Effector memory CD8-positive, alpha-beta T cell (primary cell): ENCODE results near the gene FYB1.

ENCODE experiments used
- ATAC-seq: fragments of 150-1000 bp; cut with Tn5 transposase; replicated peaks from 2 replicates; pipeline ENCODE4 v1.10.0; 2021; ENCODE audit warnings: mild to moderate bottlenecking, moderate library complexity
- DNase-seq, 3 experiments: peaks; one replicate each; pipeline ENCODE4 v3.0.0; 2021
- H3K27ac Mint-ChIP-seq, 2 donors: one replicate each; pipeline ENCODE4 v1.8.0; 2022; ENCODE audit warnings: mild to moderate bottlenecking in 2 of 2, mixed read lengths in 2 of 2, moderate library complexity in 2 of 2
- H3K27me3 Mint-ChIP-seq, 2 donors: one replicate each; pipeline ENCODE4 v1.8.0; 2022; ENCODE audit warnings: mixed read lengths in 2 of 2
- H3K36me3 Mint-ChIP-seq: one replicate; pipeline ENCODE4 v1.8.0; 2022; ENCODE audit warnings: mild to moderate bottlenecking, moderate library complexity, mixed read lengths; ENCODE audit not compliant: insufficient read depth
- H3K4me1 Mint-ChIP-seq, 2 donors: one replicate each; pipeline ENCODE4 v1.8.0; 2022; ENCODE audit warnings: low read depth in 2 of 2, mixed read lengths in 2 of 2
- H3K4me3 Mint-ChIP-seq, 2 donors: one replicate each; pipeline ENCODE4 v1.8.0; 2022; ENCODE audit warnings: mild to moderate bottlenecking in 2 of 2, mixed read lengths in 2 of 2, moderate library complexity in 2 of 2
- H3K9me3 Mint-ChIP-seq, 2 donors: one replicate each; pipeline ENCODE4 v1.8.0; 2022; ENCODE audit warnings: mixed read lengths in 2 of 2
- total RNA-seq, 9 experiments: gene quantifications; one replicate each; lab custom pipeline; 2026; lab: John Stamatoyannopoulos, UW

Gene FYB1, protein sequence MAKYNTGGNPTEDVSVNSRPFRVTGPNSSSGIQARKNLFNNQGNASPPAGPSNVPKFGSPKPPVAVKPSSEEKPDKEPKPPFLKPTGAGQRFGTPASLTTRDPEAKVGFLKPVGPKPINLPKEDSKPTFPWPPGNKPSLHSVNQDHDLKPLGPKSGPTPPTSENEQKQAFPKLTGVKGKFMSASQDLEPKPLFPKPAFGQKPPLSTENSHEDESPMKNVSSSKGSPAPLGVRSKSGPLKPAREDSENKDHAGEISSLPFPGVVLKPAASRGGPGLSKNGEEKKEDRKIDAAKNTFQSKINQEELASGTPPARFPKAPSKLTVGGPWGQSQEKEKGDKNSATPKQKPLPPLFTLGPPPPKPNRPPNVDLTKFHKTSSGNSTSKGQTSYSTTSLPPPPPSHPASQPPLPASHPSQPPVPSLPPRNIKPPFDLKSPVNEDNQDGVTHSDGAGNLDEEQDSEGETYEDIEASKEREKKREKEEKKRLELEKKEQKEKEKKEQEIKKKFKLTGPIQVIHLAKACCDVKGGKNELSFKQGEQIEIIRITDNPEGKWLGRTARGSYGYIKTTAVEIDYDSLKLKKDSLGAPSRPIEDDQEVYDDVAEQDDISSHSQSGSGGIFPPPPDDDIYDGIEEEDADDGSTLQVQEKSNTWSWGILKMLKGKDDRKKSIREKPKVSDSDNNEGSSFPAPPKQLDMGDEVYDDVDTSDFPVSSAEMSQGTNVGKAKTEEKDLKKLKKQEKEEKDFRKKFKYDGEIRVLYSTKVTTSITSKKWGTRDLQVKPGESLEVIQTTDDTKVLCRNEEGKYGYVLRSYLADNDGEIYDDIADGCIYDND
- total RNA-seq = 42.3 to 499 (median 354) reads per million in 9 experiments

DNA sequence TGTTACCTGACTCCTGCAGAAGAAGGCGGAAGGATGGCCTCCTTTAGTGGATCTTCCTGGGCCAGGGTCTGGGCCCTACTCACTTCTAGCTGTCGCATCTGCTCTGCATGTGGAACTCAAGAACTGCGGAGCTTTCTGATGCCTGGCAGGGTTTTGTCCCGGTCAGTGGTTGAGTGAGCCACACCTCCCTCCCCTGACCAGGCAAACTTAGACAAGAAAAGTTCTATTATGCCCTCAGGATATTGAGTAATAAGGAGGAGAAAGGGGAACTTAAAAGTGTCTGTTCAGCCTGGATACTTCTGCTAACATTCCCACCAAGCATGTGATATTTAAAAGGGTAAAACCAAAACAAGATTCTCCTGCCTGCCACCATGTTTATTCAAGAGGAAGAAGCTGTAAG lies at the start of gene FYB1:
TSS of gene FYB1 (minus strand) at position 127 of the 400 bp plus-strand sequence. CDS start 16,603 bp downstream, outside the sequence.
- Mint-ChIP-seq H3K4me3 (peak within 1 kb of the TSS in 1 of 2 donors; percentile 73), H3K36me3 (peaks cover 7% of the 10 kb centered on the region), H3K27me3 (no peaks in the 10 kb centered on the region), H3K4me1 (peaks cover 30 to 53% of the 10 kb centered on the region in 2 donors), H3K27ac (peak within 1 kb of the TSS; percentile 67 to 88), H3K9me3 (no peaks in the 10 kb centered on the region)
- DNase-seq = no peak
- no peak for ATAC-seq

DNA sequence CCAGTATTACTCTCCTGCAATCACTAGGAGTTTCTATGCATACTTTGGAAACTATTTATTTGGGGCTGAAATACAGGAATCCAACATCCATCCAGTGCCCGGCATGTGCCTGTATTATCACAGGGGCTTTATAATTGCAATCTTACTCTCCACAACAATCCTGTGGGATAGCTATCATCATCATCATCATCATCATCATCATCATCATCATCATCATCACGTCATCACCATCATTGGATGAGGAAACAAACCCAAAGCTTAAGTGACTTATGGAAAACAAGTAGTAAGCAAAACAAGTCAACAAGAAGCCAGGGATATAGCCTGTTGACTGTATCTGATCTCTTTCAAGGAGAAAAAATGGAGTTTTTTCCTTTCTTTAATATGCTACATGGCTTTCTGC lies 47.8 kb upstream of the FYB1 start:
- peaks cover 1% of the 10 kb centered on the region for H3K36me3 Mint-ChIP-seq
- no peaks in the 10 kb centered on the region for H3K27me3 Mint-ChIP-seq
- peak overlapping the region; percentile 55 to 66 for H3K4me3 Mint-ChIP-seq
- ATAC-seq (no peak), DNase-seq (no peak)
- H3K4me1 Mint-ChIP-seq = peaks cover 38 to 57% of the 10 kb centered on the region in 2 donors
- no peaks in the 10 kb centered on the region for H3K9me3 Mint-ChIP-seq
- H3K27ac Mint-ChIP-seq = peak overlapping the region in 1 of 2 donors; percentile 8

DNA sequence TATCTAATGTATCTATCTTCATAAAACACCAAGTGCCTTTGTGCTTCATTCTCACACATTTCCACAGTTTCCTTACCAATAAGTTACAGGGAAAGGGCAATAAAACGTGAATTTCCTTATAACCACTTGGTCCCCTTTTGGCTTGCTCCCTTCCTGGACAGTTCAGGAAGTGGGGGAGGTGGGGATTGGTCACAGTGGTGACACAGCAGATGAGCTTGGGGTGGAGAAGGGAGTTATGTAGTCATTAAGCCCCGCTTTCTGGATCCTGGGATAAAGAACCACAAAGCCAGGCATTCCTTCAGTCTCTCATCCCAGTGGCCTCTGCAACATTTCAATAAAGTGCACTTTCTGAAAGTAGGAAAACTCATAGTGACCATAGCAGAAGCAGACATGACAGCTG lies 47.1 kb upstream of the FYB1 start:
- H3K9me3 Mint-ChIP-seq = no peaks in the 10 kb centered on the region
- H3K36me3 Mint-ChIP-seq = no peaks in the 10 kb centered on the region
- peak overlapping the region; percentile 55 to 66 for H3K4me3 Mint-ChIP-seq
- H3K27ac Mint-ChIP-seq = peak overlapping the region; percentile 8 to 44
- no peak for DNase-seq
- no peaks in the 10 kb centered on the region for H3K27me3 Mint-ChIP-seq
- ATAC-seq = no peak
- H3K4me1 Mint-ChIP-seq = peaks cover 37 to 52% of the 10 kb centered on the region in 2 donors

DNA sequence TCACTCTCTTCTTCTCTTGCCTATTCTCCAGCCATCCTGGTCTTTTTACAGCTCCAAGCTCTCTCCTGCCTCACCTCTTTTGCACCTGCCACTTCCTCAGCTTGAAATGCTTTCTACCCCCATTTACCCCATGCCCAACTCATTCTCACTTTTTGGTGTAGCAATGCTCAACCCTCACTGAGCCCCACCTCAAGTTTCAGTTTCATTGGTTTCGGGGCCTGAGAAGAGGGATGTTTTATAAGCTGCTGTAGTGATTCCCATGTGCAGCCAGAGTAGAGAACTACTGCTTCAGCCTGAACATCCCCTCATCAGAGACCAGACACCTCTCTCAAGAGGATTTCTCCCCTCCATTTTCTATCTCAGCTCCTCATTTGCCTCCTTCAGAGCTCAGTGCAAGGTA lies 45.2 kb upstream of the FYB1 start:
- no peak for DNase-seq
- H3K4me1 Mint-ChIP-seq = peaks cover 39 to 59% of the 10 kb centered on the region in 2 donors
- H3K4me3 Mint-ChIP-seq = peak overlapping the region; percentile 19 to 66
- peak overlapping the region; percentile 8 to 79 for H3K27ac Mint-ChIP-seq
- ATAC-seq = peak; percentile 74
- no peaks in the 10 kb centered on the region for H3K9me3 Mint-ChIP-seq
- no peaks in the 10 kb centered on the region for H3K36me3 Mint-ChIP-seq
- H3K27me3 Mint-ChIP-seq = no peaks in the 10 kb centered on the region

DNA sequence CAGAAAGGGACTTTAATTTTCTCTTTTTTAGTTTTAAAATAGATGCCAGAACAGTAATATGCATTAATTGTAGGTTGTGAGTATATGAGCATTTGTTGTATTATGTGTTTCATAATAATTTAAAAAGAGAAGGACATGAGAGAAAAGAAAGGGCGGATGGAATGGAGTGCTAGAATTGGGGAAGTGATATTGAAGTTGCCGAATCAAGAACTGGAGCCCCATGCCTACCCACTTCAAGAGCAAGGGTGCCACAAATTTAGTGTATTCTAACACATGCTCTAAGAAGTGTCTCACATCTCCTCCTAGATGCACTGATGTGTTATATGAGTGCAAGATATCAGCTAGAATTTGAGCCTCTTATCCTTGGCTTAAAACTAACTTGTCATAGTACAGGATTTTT lies 43.6 kb upstream of the FYB1 start:
- peak overlapping the region in 1 of 2 donors; percentile 57 for H3K27ac Mint-ChIP-seq

DNA sequence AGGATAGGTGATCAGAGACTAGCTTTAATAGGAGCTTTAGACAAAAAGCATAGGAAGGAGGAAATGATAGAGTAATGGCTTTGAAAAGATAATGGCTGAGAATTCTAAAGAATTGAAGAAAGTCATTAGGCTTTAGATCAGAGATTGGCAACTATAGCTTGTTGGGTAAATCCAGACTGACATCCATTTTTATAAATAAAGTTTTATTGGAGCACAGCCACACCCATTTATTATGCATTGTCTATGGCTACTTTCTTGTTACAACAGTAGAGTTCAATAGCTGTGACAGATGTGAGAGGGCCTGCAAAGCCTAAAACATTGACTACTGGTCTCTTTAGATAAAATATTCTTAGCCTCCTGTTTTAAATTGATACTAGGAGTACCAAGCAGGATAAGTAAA lies 40.7 kb upstream of the FYB1 start:
- Mint-ChIP-seq H3K9me3 (no peaks in the 10 kb centered on the region), H3K27me3 (no peaks in the 10 kb centered on the region), H3K4me1 (peaks cover 48 to 62% of the 10 kb centered on the region in 2 donors), H3K27ac (no peak overlapping the region), H3K4me3 (no peak overlapping the region), H3K36me3 (peaks cover 3% of the 10 kb centered on the region)
- ATAC-seq (no peak), DNase-seq (no peak)

More for the DNA sequence above, 43.6 kb upstream of the FYB1 start:
- H3K9me3 Mint-ChIP-seq = no peaks in the 10 kb centered on the region
- DNase-seq = no peak
- H3K27me3 Mint-ChIP-seq = no peaks in the 10 kb centered on the region
- no peak for ATAC-seq
- H3K4me3 Mint-ChIP-seq = no peak overlapping the region
- H3K4me1 Mint-ChIP-seq = peaks cover 42 to 61% of the 10 kb centered on the region in 2 donors
- no peaks in the 10 kb centered on the region for H3K36me3 Mint-ChIP-seq

DNA sequence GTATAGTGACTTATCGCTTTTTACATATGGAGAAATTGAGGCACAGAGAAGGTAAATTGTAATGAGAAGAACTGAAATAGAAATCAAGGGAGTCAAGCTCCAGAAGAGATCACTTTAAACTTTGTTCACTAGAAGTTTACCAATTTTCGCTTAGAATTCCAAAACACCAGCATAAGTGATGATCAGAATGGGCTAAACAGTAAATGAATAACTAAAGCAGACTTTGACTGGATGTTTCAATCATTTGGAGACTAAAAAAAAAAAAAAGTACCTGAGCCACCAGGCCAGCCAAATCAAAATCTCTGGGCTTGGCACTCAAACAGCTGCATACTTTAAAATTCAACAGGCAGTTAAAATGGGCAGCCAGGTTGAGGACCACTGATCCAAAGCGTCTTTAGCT lies 38.2 kb upstream of the FYB1 start:
- Mint-ChIP-seq H3K9me3 (no peaks in the 10 kb centered on the region), H3K27me3 (no peaks in the 10 kb centered on the region), H3K36me3 (peaks cover 3% of the 10 kb centered on the region), H3K4me1 (peaks cover 39 to 40% of the 10 kb centered on the region in 2 donors), H3K27ac (peak overlapping the region; percentile 13 to 36), H3K4me3 (no peak overlapping the region)
- DNase-seq (no peak), ATAC-seq (no peak)

DNA sequence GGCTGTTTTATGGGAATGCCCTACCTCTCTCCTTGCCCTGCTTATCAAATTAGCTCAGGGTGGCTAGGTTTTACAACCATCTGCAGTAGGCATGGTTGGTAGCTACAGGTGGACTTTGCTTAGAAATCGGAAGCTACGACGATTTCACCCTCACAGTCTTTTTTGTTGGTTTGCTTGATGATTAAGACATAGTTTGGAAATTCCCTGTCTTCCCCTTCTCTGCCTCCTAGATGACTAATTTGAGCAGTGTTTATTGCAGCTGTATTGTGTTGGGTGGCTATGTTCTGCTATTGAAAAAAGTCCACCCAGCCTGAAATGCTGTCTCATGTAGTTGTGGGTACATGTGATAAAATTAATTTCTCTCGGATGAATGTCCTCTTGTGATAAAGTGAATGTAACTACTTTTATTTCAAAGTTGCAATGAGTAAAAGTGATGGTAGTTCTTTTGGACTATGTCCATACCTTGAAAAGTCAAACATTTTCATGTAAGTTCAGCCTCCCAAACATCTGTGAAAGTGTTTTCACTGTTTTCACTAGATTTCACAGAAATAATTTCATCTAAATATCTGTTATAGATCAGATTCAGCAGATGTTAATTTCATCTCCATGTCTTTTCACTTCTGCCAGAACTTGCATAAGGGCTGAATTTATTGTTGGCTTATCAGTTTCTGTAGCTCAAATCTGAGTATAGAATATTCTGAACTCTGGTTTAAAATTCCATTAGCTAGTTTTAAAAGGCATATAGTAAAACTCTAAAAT lies 37.3 kb upstream of the FYB1 start:
- ATAC-seq (peak; percentile 95), DNase-seq (no peak)
- H3K9me3 Mint-ChIP-seq = no peaks in the 10 kb centered on the region
- H3K36me3 Mint-ChIP-seq = peaks cover 3% of the 10 kb centered on the region
- H3K4me3 Mint-ChIP-seq = peak overlapping the region in 1 of 2 donors; percentile 52
- peaks cover 37 to 39% of the 10 kb centered on the region in 2 donors for H3K4me1 Mint-ChIP-seq
- no peaks in the 10 kb centered on the region for H3K27me3 Mint-ChIP-seq
- H3K27ac Mint-ChIP-seq = peak overlapping the region in 1 of 2 donors; percentile 57

DNA sequence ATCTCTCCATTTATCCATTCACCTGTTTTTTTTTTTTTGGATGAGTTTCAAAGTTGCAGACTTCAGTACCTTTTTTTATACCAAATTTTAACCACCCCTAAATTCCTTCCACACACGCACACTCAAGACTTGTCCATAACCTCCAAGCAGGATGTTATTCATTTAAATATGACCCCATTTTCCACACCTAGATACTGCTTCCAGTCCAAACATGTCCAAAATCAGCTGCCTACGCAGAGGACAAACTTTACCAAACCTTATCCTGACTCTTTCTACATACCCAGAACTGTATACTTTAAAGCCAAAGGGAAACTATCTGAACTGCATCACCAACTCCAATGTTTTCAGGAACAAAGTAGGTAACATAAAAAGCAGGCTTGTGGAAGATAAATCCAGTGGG lies 36.0 kb upstream of the FYB1 start:
- no peaks in the 10 kb centered on the region for H3K27me3 Mint-ChIP-seq
- peaks cover 29% of the 10 kb centered on the region in 2 donors for H3K4me1 Mint-ChIP-seq
- H3K9me3 Mint-ChIP-seq = no peaks in the 10 kb centered on the region
- H3K27ac Mint-ChIP-seq = peak overlapping the region; percentile 2 to 4
- DNase-seq (no peak), ATAC-seq (no peak)
- H3K4me3 Mint-ChIP-seq = no peak overlapping the region
- H3K36me3 Mint-ChIP-seq = peaks cover 4% of the 10 kb centered on the region

DNA sequence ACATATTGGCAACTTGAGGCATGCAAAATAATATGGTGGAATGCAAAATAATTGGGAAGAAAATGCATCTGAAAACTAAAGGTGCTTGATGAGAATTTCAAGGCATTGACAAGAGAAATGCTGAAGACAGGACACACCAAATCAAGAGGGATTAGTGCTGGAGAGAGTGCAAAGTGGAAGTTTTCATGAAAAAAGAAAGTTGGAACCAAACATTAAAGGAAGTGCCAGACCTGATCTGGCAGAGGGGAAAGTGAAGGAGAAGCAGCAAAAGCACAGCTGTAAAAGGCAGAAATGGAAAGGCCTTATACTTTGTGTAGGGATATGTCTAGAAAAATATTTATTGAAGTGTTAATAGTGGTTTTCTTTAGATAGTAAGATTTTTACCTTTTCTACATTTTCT lies 35.3 kb upstream of the FYB1 start:
- DNase-seq (no peak), ATAC-seq (no peak)
- Mint-ChIP-seq H3K27ac (peak overlapping the region in 1 of 2 donors; percentile 17), H3K27me3 (no peaks in the 10 kb centered on the region), H3K36me3 (peaks cover 6% of the 10 kb centered on the region), H3K4me3 (no peak overlapping the region), H3K4me1 (peaks cover 32% of the 10 kb centered on the region in 2 donors), H3K9me3 (peaks cover 0 to 2% of the 10 kb centered on the region in 2 donors)

DNA sequence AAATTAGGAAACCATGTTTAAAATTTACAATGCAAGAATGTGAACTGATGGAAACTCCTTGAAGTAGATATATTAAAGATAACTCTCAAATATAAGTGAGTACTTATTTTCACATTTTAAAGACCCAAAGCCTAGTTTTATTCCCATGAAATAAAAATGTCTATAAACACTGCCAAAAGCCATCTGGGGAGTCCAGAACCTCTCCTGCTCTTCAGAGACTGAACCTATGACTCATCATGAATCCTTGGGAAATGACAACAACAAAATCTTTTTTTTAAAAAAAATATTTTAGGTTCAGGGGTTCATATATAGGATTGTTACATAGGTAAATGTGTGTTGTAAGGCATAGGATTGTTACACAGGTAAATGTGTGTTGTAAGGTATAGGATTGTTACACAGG lies 33.8 kb upstream of the FYB1 start:
- Mint-ChIP-seq H3K27ac (no peak overlapping the region), H3K9me3 (peaks cover 0 to 2% of the 10 kb centered on the region in 2 donors), H3K27me3 (no peaks in the 10 kb centered on the region), H3K4me3 (no peak overlapping the region), H3K36me3 (peaks cover 13% of the 10 kb centered on the region), H3K4me1 (peaks cover 26 to 27% of the 10 kb centered on the region in 2 donors)
- ATAC-seq (no peak), DNase-seq (no peak)

DNA sequence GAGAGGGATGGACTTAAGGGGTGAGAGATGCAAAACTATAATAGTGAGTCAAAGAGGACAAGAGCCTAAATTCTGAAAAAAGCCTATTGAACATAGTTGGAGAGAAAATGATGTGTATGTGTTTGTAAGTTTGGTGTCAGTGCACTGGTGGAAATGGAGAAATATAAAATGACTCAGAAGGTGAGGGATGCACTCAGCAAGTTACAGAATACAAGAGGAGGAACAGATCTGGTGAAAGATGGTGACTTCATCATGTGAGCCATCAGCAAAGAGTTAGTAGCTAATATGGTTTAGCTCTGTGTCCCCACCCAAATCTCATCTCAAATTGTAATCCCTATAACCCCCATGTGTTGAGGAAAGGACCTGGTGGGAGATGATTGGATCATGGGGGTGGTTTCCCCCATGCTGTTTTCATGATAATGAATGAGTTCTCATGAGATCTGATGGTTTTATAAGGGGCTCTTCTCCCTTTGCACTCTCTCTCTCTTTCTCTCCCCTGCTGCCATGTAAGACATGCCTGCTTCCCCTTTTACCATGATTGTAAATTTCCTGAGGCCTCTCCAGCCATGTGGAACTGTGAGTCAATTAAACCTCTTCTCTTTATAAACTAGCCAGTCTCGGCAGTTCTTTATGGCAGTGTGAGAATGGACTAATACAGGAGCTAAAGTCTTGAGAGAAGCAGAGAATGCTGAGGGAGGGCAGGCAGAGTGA lies 30.4 kb upstream of the FYB1 start:
- peaks cover 28% of the 10 kb centered on the region for H3K36me3 Mint-ChIP-seq
- peaks cover 0 to 2% of the 10 kb centered on the region in 2 donors for H3K9me3 Mint-ChIP-seq
- ATAC-seq (no peak), DNase-seq (no peak)
- no peak overlapping the region for H3K4me3 Mint-ChIP-seq
- no peaks in the 10 kb centered on the region for H3K27me3 Mint-ChIP-seq
- peak overlapping the region in 1 of 2 donors; percentile 62 for H3K27ac Mint-ChIP-seq
- H3K4me1 Mint-ChIP-seq = peaks cover 8 to 17% of the 10 kb centered on the region in 2 donors
